T follicular helper cell (primary cell): Measurements from ENCODE around the gene SLC6A11.

Experiments used
- DNase-seq: peaks from one replicate; pipeline ENCODE4 v3.0.0-alpha.2; 2020; ENCODE audit warnings: low read depth

Gene SLC6A11

DNA sequence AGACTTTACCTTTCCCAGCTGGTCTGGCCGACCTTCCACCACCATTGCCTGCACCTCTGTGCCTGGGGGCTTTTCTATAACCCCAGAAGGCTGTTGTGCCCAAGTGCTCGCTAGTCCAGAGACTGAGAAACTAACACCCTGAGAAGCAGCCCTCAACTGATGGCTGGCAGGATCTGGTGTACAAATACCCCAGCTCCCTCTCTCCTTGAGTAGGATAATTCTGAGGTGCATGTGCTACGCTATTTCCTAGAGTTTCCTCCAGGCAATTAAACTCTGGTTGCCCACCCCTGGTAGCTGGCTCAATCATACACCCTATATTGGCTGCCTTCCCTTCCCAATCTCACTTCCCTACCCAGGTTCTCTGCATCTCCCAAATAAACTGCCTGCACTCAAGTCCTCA, 165.0 kb downstream of the SLC6A11 start:
- no peak for DNase-seq

GRCh38 chr3:10981961-10982360, 165.9 kb downstream of the SLC6A11 start:
- DNase-seq: no peak

GRCh38 chr3:10982782-10983181, 166.8 kb downstream of the SLC6A11 start:
- DNase-seq: no peak

GRCh38 chr3:10983219-10983916, 167.3 kb downstream of the SLC6A11 start:
- no peak for DNase-seq

GRCh38 chr3:10984371-10984896, 168.4 kb downstream of the SLC6A11 start:
- DNase-seq: no peak

GRCh38 chr3:10985181-10985580, 169.2 kb downstream of the SLC6A11 start:
- no peak for DNase-seq

DNA sequence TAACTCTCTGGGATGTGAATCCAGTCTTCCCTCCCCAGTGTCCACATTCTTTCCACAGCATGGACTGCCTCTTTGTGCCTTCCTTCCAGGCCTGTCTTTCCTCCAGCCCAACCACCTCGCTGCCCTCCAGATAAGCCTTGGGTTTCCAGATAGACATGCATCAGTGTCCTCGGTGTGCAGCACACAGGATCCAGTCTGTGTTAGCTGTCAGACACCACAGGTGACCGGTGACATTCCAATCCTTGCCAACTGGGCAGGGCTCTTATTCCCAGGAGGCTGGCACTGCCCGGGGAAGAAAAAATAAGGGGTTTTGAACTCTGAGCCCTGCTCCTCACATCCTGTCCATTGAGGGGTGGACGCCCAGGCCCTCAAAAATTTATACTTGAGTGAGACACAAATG, 170.6 kb downstream of the SLC6A11 start:
- DNase-seq: no peak

DNA sequence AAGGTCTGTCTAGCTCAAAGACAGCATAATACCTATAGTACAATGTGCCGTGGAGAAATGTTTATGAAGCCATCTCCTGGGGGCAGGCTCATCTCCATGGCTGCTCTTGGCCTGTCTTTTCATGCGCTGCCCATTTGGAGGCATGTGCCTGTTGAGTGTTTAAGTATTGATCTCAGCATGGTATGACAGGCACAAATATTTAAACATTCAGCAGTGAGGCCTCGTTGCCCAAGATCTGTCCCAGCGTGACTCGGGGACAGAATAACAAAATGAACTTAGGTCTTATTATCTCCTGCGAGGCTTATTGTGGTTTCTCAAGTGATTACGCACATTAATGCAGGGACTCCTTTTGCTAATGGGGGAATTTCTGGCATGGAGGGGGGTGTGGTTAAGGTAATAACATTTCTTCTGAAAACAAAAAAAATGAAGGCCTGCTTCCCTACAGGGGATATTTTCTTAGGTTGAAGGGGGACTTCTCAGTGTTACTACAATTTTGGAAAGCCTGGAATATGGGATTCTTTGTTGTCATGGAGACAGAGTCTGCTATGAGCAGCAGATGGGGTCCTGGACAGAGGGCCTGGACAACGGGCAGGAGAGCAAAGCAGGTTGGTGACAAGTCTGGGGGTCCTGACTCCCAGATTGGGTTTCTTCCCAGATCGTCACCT, 172.1 kb downstream of the SLC6A11 start:
- DNase-seq: no peak

DNA sequence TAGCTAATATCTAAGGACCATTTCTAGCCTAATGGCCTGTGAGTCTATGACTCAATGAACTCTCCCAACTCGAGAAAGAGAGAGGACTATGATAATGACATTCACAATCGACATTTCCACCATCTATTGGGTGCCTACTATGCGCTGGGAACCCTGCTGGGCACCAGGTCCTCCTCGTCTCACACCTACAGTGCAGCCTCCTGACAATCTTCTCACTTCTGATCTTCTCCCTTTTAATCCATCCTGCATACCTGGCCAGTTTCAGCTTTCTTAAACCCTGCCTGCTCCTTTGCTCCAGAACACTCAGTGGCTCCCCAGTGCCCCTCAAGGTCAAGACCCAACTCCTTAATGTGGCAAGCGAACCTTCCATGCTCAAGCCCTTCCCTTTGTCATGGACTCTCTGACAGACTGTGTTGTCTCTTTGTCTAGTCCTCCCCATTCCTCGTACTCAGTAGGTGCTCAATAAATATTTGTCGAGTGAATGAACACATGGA, 173.0 kb downstream of the SLC6A11 start:
- no peak for DNase-seq
